ENCODE measurements around the gene OR10C1.

Gene OR10C1

GRCh38 chr6:29424168-29424567 lies 14.9 kb upstream of the OR10C1 start:
- Histone ChIP-seq H3K9ac (ENCODE audit: low read depth, low read length, poor library complexity, severe bottlenecking) (no peak overlapping the region), H3K27me3 (ENCODE audit: insufficient read depth, low read length, poor library complexity, severe bottlenecking) (no peaks in the 10 kb centered on the region), H2AFZ (ENCODE audit: low read length) (no peak overlapping the region), H3K9me2 (replicated peaks; ENCODE audit: low read depth, low read length) (no peaks in the 10 kb centered on the region), H3K4me1 (ENCODE audit: insufficient read depth, low read length, poor library complexity, severe bottlenecking) (no peaks in the 10 kb centered on the region), H3K36me3 (ENCODE audit: insufficient read depth, low read length) (no peaks in the 10 kb centered on the region), H3K79me2 (ENCODE audit: insufficient read depth, low read length) (no peaks in the 10 kb centered on the region), H4K20me1 (ENCODE audit: insufficient read depth, low read length, poor library complexity, severe bottlenecking) (no peaks in the 10 kb centered on the region), H3K4me3 (ENCODE audit: low read length, poor library complexity, severe bottlenecking) (no peak overlapping the region), H3F3A (ENCODE audit: low read depth) (no peaks in the 10 kb centered on the region), H3K4me2 (ENCODE audit: low read depth, low read length, poor library complexity, severe bottlenecking) (no peak overlapping the region), H3K9me3 (ENCODE audit: insufficient read depth, low read depth, low read length) (0 out of 2 replicates have a peak, but pooled peaks cover 4% of the 10 kb centered on the region)
- TF ChIP-seq CTCF (conservative IDR thresholded peaks at IDR 0.05; ENCODE audit: low read length) = no peak
- TF ChIP-seq EZH2phosphoT487 (IDR thresholded peaks at IDR 0.05; ENCODE audit: borderline replicate concordance) = no peak

DNA sequence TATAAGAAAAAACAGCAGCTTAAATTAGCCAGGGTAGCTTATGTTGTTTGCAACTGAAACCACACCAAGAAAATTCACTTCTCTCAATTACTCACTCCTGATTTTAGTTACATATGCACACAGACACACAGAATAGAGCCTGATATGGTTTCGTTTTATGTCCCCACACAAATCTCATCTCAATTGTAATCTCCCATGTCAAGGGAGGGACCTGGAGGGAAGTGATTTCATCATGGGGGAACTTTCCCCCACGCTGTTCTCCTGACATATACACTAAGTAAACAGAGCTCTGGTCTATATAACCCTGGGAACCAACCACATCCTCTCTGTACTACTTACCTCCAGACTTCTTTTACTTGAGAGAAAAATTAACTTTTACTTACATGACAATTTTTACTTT lies 14.5 kb upstream of the OR10C1 start:
- Histone ChIP-seq H3K9me3 (ENCODE audit: insufficient read depth, low read depth, low read length) (0 out of 2 replicates have a peak, but pooled peaks cover 4% of the 10 kb centered on the region), H4K20me1 (ENCODE audit: insufficient read depth, low read length, poor library complexity, severe bottlenecking) (no peaks in the 10 kb centered on the region), H3K79me2 (ENCODE audit: insufficient read depth, low read length) (no peaks in the 10 kb centered on the region), H3K4me1 (ENCODE audit: insufficient read depth, low read length, poor library complexity, severe bottlenecking) (no peaks in the 10 kb centered on the region), H3K4me3 (ENCODE audit: low read length, poor library complexity, severe bottlenecking) (no peak overlapping the region), H2AFZ (ENCODE audit: low read length) (no peak overlapping the region), H3F3A (ENCODE audit: low read depth) (no peaks in the 10 kb centered on the region), H3K27me3 (ENCODE audit: insufficient read depth, low read length, poor library complexity, severe bottlenecking) (no peaks in the 10 kb centered on the region), H3K4me2 (ENCODE audit: low read depth, low read length, poor library complexity, severe bottlenecking) (no peak overlapping the region), H3K36me3 (ENCODE audit: insufficient read depth, low read length) (no peaks in the 10 kb centered on the region), H3K9me2 (replicated peaks; ENCODE audit: low read depth, low read length) (no peaks in the 10 kb centered on the region), H3K9ac (ENCODE audit: low read depth, low read length, poor library complexity, severe bottlenecking) (no peak overlapping the region)
- TF ChIP-seq EZH2phosphoT487 (IDR thresholded peaks at IDR 0.05; ENCODE audit: borderline replicate concordance) (no peak), CTCF (conservative IDR thresholded peaks at IDR 0.05; ENCODE audit: low read length) (no peak)

DNA sequence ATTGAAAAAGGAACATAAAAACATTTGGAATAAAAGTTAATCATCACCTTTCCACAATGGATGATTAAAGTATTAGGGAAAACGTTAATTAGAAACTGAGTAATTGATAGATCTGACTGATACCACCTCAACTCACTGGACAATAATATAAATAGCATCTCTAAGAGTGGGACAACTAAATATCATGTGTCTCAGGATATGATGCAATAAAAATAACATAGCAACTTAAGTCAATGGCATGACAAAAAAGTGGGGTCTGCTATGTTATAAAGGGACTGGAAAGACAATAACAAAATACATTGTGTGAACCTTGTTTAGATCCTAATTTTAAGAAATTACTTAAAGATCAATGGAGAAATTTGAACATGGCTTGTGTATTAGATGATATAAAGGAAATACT lies 14.0 kb upstream of the OR10C1 start:
- Histone ChIP-seq H3K36me3 (ENCODE audit: insufficient read depth, low read length) (no peaks in the 10 kb centered on the region), H3K4me2 (ENCODE audit: low read depth, low read length, poor library complexity, severe bottlenecking) (no peak overlapping the region), H2AFZ (ENCODE audit: low read length) (no peak overlapping the region), H3K27me3 (ENCODE audit: insufficient read depth, low read length, poor library complexity, severe bottlenecking) (no peaks in the 10 kb centered on the region), H3K9ac (ENCODE audit: low read depth, low read length, poor library complexity, severe bottlenecking) (no peak overlapping the region), H3K79me2 (ENCODE audit: insufficient read depth, low read length) (no peaks in the 10 kb centered on the region), H3F3A (ENCODE audit: low read depth) (no peaks in the 10 kb centered on the region), H3K9me2 (replicated peaks; ENCODE audit: low read depth, low read length) (no peaks in the 10 kb centered on the region), H3K4me1 (ENCODE audit: insufficient read depth, low read length, poor library complexity, severe bottlenecking) (no peaks in the 10 kb centered on the region), H3K9me3 (ENCODE audit: insufficient read depth, low read depth, low read length) (0 out of 2 replicates have a peak, but pooled peaks cover 4% of the 10 kb centered on the region), H4K20me1 (ENCODE audit: insufficient read depth, low read length, poor library complexity, severe bottlenecking) (no peaks in the 10 kb centered on the region), H3K4me3 (ENCODE audit: low read length, poor library complexity, severe bottlenecking) (no peak overlapping the region)
- TF ChIP-seq EZH2phosphoT487 (IDR thresholded peaks at IDR 0.05; ENCODE audit: borderline replicate concordance) = no peak
- no peak for TF ChIP-seq CTCF (conservative IDR thresholded peaks at IDR 0.05; ENCODE audit: low read length)
